Right lobe of liver (tissue), 4 donors: ENCODE data around the gene ZSWIM9.

Source experiments
- CTCF ChIP-seq, 4 donors: fragments of 200-600 bp in 3 of 4; fragments of 450-650 bp in 1 of 4; IDR thresholded peaks; one replicate each; pipeline versions ENCODE4 v1.5.1 to v1.8.0; 2016 to 2022; ENCODE audit warnings: antibody characterized with exemption in 4 of 4, mild to moderate bottlenecking in 2 of 4
- POLR2A ChIP-seq: fragments of 450-650 bp; IDR thresholded peaks from one replicate; pipeline ENCODE4 v1.6.1; 2017; ENCODE audit warnings: antibody characterized with exemption, mild to moderate bottlenecking
- donor health status: DM: no; HTN: no; CAD: no.
- donor health status: DM: no; HTN: no; CAD: no.
- donor health status: DM: no; HTN: yes; CAD: no.

GRCh38 chr19:48192750-48193149 lies 22.3 kb downstream of the ZSWIM9 start:
- TF ChIP-seq CTCF (IDR thresholded peaks at IDR 0.05): no peak
- TF ChIP-seq POLR2A: no peak
